WTC11 (cell line): ENCODE data around the gene ACRV1. TPM values are rescaled to one million over a fixed set of nuclear protein-coding genes. Genes with fewer than 3 reads are reported as not detected.

Experiments
- AR ChIP-seq: fragments of 250-450 bp; sonication (Bioruptor Pico); IDR thresholded peaks from 2 replicates; pipeline ENCODE4 v1.9.0; 2021; ENCODE audit warnings: mild to moderate bottlenecking
- ARID4B ChIP-seq: sonication (generic); formaldehyde crosslinking; IDR thresholded peaks from 2 replicates; pipeline ENCODE4 v1.8.0; 2023; ENCODE audit warnings: missing genetic modification reagents, mild to moderate bottlenecking, borderline replicate concordance
- ATF3 ChIP-seq: sonication (generic); formaldehyde crosslinking; conservative IDR thresholded peaks from 2 replicates; pipeline ENCODE4 v1.8.1; 2022; ENCODE audit warnings: mild to moderate bottlenecking, missing genetic modification reagents
- ELF4 ChIP-seq: sonication (generic); formaldehyde crosslinking; IDR thresholded peaks from 2 replicates; pipeline ENCODE4 v1.8.1; 2022; ENCODE audit warnings: low read depth, mild to moderate bottlenecking, moderate library complexity, missing genetic modification reagents
- EMX1 ChIP-seq: fragments of 250-450 bp; sonication (Bioruptor Pico); IDR thresholded peaks from 2 replicates; pipeline ENCODE4 v1.8.0; 2021; ENCODE audit warnings: mild to moderate bottlenecking
- GABPB1 ChIP-seq: sonication (generic); formaldehyde crosslinking; IDR thresholded peaks from 2 replicates; pipeline ENCODE4 v1.8.1; 2023; ENCODE audit warnings: mild to moderate bottlenecking, missing genetic modification reagents
- MAX ChIP-seq: sonication (generic); formaldehyde crosslinking; IDR thresholded peaks from 2 replicates; pipeline ENCODE4 v1.8.0; 2022; ENCODE audit warnings: mild to moderate bottlenecking, missing genetic modification reagents
- PRRX2 ChIP-seq: fragments of 250-450 bp; sonication (Bioruptor Pico); IDR thresholded peaks from 2 replicates; pipeline ENCODE4 v1.8.0; 2021; ENCODE audit warnings: mild to moderate bottlenecking
- SMAD4 ChIP-seq: sonication (generic); formaldehyde crosslinking; IDR thresholded peaks from 2 replicates; pipeline ENCODE4 v1.8.0; 2022; ENCODE audit warnings: mild to moderate bottlenecking, missing genetic modification reagents
- ZNF121 ChIP-seq: sonication (generic); formaldehyde crosslinking; IDR thresholded peaks from 2 replicates; pipeline ENCODE4 v1.8.0; 2023; ENCODE audit warnings: missing genetic modification reagents
- ZNF219 ChIP-seq: sonication (generic); formaldehyde crosslinking; IDR thresholded peaks from 2 replicates; pipeline ENCODE4 v1.8.0; 2023; ENCODE audit warnings: missing genetic modification reagents, mild to moderate bottlenecking, borderline replicate concordance
- ZNF263 ChIP-seq: sonication (generic); formaldehyde crosslinking; IDR thresholded peaks from 2 replicates; pipeline ENCODE4 v1.8.1; 2022; ENCODE audit warnings: low read depth, mild to moderate bottlenecking, moderate library complexity, missing genetic modification reagents
- total RNA-seq: library from RNA; stranded (reverse); gene quantifications from 3 replicates; pipeline ENCODE4 v1.2.3, GENCODE V29; 2021
- TF ChIP-seq, protein P1 (sequence below): sonication (generic); formaldehyde crosslinking; IDR thresholded peaks from 2 replicates; pipeline ENCODE4 v1.8.1; 2023; ENCODE audit warnings: mild to moderate bottlenecking, missing genetic modification reagents, borderline replicate concordance
- TF ChIP-seq, protein P2 (sequence below): sonication (generic); formaldehyde crosslinking; IDR thresholded peaks from 2 replicates; pipeline ENCODE4 v1.8.1; 2022; ENCODE audit warnings: missing genetic modification reagents, borderline replicate concordance
- TF ChIP-seq, protein P3 (sequence below): sonication (generic); formaldehyde crosslinking; IDR thresholded peaks from 2 replicates; pipeline ENCODE4 v1.8.1; 2023; ENCODE audit warnings: mild to moderate bottlenecking, missing genetic modification reagents, moderate library complexity
- TF ChIP-seq, protein P4 (sequence below): sonication (generic); formaldehyde crosslinking; IDR thresholded peaks from 2 replicates; pipeline ENCODE4 v1.8.1; 2022; ENCODE audit warnings: mild to moderate bottlenecking, missing genetic modification reagents, moderate library complexity, borderline replicate concordance
- TF ChIP-seq, protein P5 (sequence below): sonication (generic); formaldehyde crosslinking; IDR thresholded peaks from 2 replicates; pipeline ENCODE4 v1.8.0; 2022; ENCODE audit warnings: mild to moderate bottlenecking, missing genetic modification reagents

ACRV1 gene
- total RNA-seq, 1 experiment from 2014 or later: not detected

DNA sequence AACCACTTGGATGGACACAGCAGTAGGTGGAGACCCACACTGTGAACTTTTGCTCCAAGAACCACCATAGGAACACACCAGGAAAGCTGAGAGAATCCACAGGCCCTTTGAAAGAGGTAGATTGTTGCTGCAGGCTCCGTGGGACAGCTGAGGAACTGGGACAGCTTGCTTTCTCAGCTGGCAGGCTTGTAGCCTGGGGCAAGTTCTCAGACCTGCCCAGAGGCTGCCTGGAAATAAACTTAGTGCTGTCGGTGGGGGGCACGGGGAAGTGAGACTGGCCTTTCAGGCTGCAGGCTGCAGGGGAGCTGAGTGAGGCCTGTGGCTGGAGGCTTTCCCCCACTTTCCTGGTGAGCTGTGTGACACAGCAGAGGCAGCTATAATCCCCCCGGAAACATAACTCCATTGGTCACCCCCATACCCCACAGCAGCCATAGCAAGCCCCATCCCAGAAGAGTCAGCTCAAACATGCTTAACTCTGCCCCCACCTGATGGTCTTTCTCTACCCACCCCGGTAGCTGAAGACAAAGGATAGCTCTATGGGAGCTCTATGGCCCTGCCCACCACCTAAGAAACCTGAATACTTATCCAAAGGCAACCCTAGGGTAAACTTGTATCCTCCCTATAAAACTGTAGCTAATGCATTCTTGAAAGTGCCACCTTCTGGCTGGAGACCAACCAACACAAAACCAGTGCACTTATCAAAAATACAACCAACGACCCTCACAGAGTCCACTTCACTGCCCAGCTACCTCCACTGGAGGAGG lies 21.4 kb upstream of the ACRV1 start (continued):
- TF ChIP-seq, protein P1, sequence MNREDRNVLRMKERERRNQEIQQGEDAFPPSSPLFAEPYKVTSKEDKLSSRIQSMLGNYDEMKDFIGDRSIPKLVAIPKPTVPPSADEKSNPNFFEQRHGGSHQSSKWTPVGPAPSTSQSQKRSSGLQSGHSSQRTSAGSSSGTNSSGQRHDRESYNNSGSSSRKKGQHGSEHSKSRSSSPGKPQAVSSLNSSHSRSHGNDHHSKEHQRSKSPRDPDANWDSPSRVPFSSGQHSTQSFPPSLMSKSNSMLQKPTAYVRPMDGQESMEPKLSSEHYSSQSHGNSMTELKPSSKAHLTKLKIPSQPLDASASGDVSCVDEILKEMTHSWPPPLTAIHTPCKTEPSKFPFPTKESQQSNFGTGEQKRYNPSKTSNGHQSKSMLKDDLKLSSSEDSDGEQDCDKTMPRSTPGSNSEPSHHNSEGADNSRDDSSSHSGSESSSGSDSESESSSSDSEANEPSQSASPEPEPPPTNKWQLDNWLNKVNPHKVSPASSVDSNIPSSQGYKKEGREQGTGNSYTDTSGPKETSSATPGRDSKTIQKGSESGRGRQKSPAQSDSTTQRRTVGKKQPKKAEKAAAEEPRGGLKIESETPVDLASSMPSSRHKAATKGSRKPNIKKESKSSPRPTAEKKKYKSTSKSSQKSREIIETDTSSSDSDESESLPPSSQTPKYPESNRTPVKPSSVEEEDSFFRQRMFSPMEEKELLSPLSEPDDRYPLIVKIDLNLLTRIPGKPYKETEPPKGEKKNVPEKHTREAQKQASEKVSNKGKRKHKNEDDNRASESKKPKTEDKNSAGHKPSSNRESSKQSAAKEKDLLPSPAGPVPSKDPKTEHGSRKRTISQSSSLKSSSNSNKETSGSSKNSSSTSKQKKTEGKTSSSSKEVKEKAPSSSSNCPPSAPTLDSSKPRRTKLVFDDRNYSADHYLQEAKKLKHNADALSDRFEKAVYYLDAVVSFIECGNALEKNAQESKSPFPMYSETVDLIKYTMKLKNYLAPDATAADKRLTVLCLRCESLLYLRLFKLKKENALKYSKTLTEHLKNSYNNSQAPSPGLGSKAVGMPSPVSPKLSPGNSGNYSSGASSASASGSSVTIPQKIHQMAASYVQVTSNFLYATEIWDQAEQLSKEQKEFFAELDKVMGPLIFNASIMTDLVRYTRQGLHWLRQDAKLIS: no peak
- no peak for TF ChIP-seq PRRX2 (CRISPR knock-in tag)
- TF ChIP-seq, protein P2, sequence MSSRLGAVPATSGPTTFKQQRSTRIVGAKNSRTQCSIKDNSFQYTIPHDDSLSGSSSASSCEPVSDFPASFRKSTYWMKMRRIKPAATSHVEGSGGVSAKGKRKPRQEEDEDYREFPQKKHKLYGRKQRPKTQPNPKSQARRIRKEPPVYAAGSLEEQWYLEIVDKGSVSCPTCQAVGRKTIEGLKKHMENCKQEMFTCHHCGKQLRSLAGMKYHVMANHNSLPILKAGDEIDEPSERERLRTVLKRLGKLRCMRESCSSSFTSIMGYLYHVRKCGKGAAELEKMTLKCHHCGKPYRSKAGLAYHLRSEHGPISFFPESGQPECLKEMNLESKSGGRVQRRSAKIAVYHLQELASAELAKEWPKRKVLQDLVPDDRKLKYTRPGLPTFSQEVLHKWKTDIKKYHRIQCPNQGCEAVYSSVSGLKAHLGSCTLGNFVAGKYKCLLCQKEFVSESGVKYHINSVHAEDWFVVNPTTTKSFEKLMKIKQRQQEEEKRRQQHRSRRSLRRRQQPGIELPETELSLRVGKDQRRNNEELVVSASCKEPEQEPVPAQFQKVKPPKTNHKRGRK (CRISPR knock-in tag): no peak
- no peak for TF ChIP-seq ZNF219
- TF ChIP-seq, protein P3, sequence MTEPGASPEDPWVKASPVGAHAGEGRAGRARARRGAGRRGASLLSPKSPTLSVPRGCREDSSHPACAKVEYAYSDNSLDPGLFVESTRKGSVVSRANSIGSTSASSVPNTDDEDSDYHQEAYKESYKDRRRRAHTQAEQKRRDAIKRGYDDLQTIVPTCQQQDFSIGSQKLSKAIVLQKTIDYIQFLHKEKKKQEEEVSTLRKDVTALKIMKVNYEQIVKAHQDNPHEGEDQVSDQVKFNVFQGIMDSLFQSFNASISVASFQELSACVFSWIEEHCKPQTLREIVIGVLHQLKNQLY (CRISPR knock-in tag): no peak
- TF ChIP-seq MAX (CRISPR knock-in tag): no peak
- no peak for TF ChIP-seq ZNF121 (CRISPR knock-in tag)
- TF ChIP-seq EMX1 (CRISPR knock-in tag): no peak
- no peak for TF ChIP-seq ATF3
- TF ChIP-seq ELF4 (CRISPR knock-in tag): no peak
- TF ChIP-seq, protein P4, sequence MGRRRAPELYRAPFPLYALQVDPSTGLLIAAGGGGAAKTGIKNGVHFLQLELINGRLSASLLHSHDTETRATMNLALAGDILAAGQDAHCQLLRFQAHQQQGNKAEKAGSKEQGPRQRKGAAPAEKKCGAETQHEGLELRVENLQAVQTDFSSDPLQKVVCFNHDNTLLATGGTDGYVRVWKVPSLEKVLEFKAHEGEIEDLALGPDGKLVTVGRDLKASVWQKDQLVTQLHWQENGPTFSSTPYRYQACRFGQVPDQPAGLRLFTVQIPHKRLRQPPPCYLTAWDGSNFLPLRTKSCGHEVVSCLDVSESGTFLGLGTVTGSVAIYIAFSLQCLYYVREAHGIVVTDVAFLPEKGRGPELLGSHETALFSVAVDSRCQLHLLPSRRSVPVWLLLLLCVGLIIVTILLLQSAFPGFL (CRISPR knock-in tag): no peak
- TF ChIP-seq ARID4B (CRISPR knock-in tag): no peak
- no peak for TF ChIP-seq GABPB1 (CRISPR knock-in tag)
- TF ChIP-seq AR (CRISPR knock-in tag): no peak
- TF ChIP-seq ZNF263 (CRISPR knock-in tag): no peak
- TF ChIP-seq, protein P5, sequence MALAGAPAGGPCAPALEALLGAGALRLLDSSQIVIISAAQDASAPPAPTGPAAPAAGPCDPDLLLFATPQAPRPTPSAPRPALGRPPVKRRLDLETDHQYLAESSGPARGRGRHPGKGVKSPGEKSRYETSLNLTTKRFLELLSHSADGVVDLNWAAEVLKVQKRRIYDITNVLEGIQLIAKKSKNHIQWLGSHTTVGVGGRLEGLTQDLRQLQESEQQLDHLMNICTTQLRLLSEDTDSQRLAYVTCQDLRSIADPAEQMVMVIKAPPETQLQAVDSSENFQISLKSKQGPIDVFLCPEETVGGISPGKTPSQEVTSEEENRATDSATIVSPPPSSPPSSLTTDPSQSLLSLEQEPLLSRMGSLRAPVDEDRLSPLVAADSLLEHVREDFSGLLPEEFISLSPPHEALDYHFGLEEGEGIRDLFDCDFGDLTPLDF: no peak
- TF ChIP-seq SMAD4: no peak
